HCT116 (cell line): ENCODE data around the gene TAAR8. TPM values are rescaled to one million over a fixed set of nuclear protein-coding genes. Genes with fewer than 3 reads are reported as not detected.

Experiments used
- ATAC-seq: fragments of 200-7000 bp; cut with Tn5 transposase; 2 replicates; pipeline ENCODE4 v1.9.1; 2020; ENCODE audit warnings: mild to moderate bottlenecking, moderate library complexity
- BruUV-seq: library from RNA; stranded (reverse); fragments of 400-500 nt; replicated peaks from 2 replicates; lab custom pipeline; 2021; lab: Mats Ljungman, UMichigan
- CTCF ChIA-PET: fragments of 300-600 bp; sonication (Branson Sonifier 250); formaldehyde crosslinking; loops from one replicate; lab custom pipeline; 2021; ENCODE audit warnings: antibody characterized with exemption; lab: Charles Lee
- POLR2A ChIA-PET: fragments of 300-600, 350-600 bp; sonication (Branson Sonifier 250); formaldehyde crosslinking; loops from one replicate; lab custom pipeline; 2021; ENCODE audit warnings: antibody characterized with exemption; lab: Charles Lee
- RAD21 ChIA-PET, 2 experiments: fragments of 300-600 bp; sonication (Branson Sonifier 250); formaldehyde crosslinking; loops; one replicate each; lab custom pipeline; 2023; ENCODE audit warnings: low total read pairs in 2 of 2; ENCODE audit not compliant: uncharacterized antibody in 2 of 2, unreplicated experiment in 2 of 2, low non-redundant PET in 1 of 2; lab: Charles Lee
- DNase-seq: peaks from one replicate; pipeline ENCODE4 v3.0.0-alpha.2; 2010; ENCODE audit warnings: low read depth, low spot score
- H2AFZ ChIP-seq: fragments of 200-600 bp; shearing (Covaris generic), sonication (generic); 2 replicates; pipeline ENCODE4 v1.6.1; 2017; ENCODE audit warnings: low read depth, mixed run types, mixed read lengths, antibody characterized with exemption, low read length; ENCODE audit not compliant: poor library complexity, severe bottlenecking
- H3K27ac ChIP-seq: 2 replicates; pipeline ENCODE4 v1.5.1; 2012; ENCODE audit warnings: low read depth, low read length
- H3K27me3 ChIP-seq: fragments of 200-600 bp; sonication (generic); 2 replicates; pipeline ENCODE4 v1.6.1; 2016; ENCODE audit warnings: mixed run types, low read length, mixed read lengths; ENCODE audit not compliant: insufficient read depth
- H3K36me3 ChIP-seq, 2 experiments: fragments of 200-500 bp in 1 of 2; fragments of 200-600 bp in 1 of 2; sonication (Bioruptor generic) in 1 of 2; sonication (generic) in 1 of 2; 2 replicates each; pipeline versions ENCODE4 v1.5.1 to v1.6.1; 2014 to 2016; ENCODE audit warnings: low read length in 2 of 2, inconsistent platforms in 1 of 2, mixed read lengths in 1 of 2, mixed run types in 1 of 2; ENCODE audit not compliant: insufficient read depth in 2 of 2, control insufficient read depth in 1 of 2
- H3K4me1 ChIP-seq, 2 experiments: fragments of 200-600 bp in 1 of 2; sonication (generic) in 1 of 2; 2 replicates each; pipeline versions ENCODE4 v1.5.1 to v1.6.1; 2012 to 2017; ENCODE audit warnings: low read length in 2 of 2, inconsistent platforms in 1 of 2, mild to moderate bottlenecking in 1 of 2, mixed read lengths in 1 of 2, mixed run types in 1 of 2, moderate library complexity in 1 of 2; ENCODE audit not compliant: insufficient read depth in 2 of 2, control insufficient read depth in 1 of 2
- H3K4me2 ChIP-seq: fragments of 200-600 bp; sonication (generic); 2 replicates; pipeline ENCODE4 v1.6.1; 2017; ENCODE audit warnings: mixed run types, low read length, mixed read lengths
- H3K4me3 ChIP-seq, 2 experiments: fragments of 200-600 bp in 1 of 2; sonication (generic) in 1 of 2; replicated peaks in 1 of 2; 2 replicates each; pipeline ENCODE4 v1.5.1; 2011 to 2016; ENCODE audit warnings: low read length in 2 of 2, control low read depth in 1 of 2, low read depth in 1 of 2, mild to moderate bottlenecking in 1 of 2, mixed read lengths in 1 of 2, mixed run types in 1 of 2
- H3K79me2 ChIP-seq: fragments of 200-600 bp; sonication (generic); 2 replicates; pipeline ENCODE4 v1.6.1; 2017; ENCODE audit warnings: mild to moderate bottlenecking, mixed run types, low read length, moderate library complexity, mixed read lengths; ENCODE audit not compliant: insufficient read depth
- H3K9ac ChIP-seq: fragments of 200-600 bp; sonication (generic); 2 replicates; pipeline ENCODE4 v1.6.1; 2016; ENCODE audit warnings: low read length, mixed read lengths
- H3K9me2 ChIP-seq: fragments of 200-600 bp; sonication (generic), shearing (Covaris generic); 2 replicates; pipeline ENCODE4 v1.6.1; 2017; ENCODE audit warnings: mixed run types, mild to moderate bottlenecking, moderate library complexity; ENCODE audit not compliant: insufficient read depth
- H3K9me3 ChIP-seq, 2 experiments: fragments of 200-500 bp in 1 of 2; fragments of 200-600 bp in 1 of 2; sonication (Bioruptor generic) in 1 of 2; sonication (generic) in 1 of 2; 2 replicates each; pipeline ENCODE4 v1.6.1; 2014 to 2017; ENCODE audit warnings: low read length in 2 of 2, mixed read lengths in 2 of 2, inconsistent platforms in 1 of 2, low read depth in 1 of 2, mild to moderate bottlenecking in 1 of 2, mixed run types in 1 of 2, moderate library complexity in 1 of 2; ENCODE audit not compliant: control insufficient read depth in 1 of 2, insufficient read depth in 1 of 2
- H4K20me1 ChIP-seq: fragments of 200-600 bp; sonication (generic), shearing (Covaris generic); 2 replicates; pipeline ENCODE4 v1.6.1; 2017; ENCODE audit warnings: mixed run types, mild to moderate bottlenecking, moderate library complexity; ENCODE audit not compliant: insufficient read depth
- ELF1 ChIP-seq: IDR thresholded peaks from 2 replicates; pipeline ENCODE4 v1.6.1; 2012; ENCODE audit warnings: low read depth, borderline replicate concordance
- EZH2phosphoT487 ChIP-seq: fragments of 200-600 bp; IDR thresholded peaks from 2 replicates; pipeline ENCODE4 v1.6.1; 2018; ENCODE audit warnings: antibody characterized with exemption, borderline replicate concordance
- FOSL1 ChIP-seq: IDR thresholded peaks from 2 replicates; pipeline ENCODE4 v1.6.1; 2012; ENCODE audit warnings: low read depth
- MAX ChIP-seq: IDR thresholded peaks from 2 replicates; pipeline ENCODE4 v1.6.1; 2012
- POLR2A ChIP-seq: IDR thresholded peaks from 2 replicates; pipeline ENCODE4 v1.7.0; 2011; ENCODE audit warnings: borderline replicate concordance; ENCODE audit not compliant: insufficient read depth, insufficient read length; ENCODE audit errors: extremely low read depth
- POLR2AphosphoS5 ChIP-seq: IDR thresholded peaks from 2 replicates; pipeline ENCODE4 v1.6.1; 2011; ENCODE audit warnings: mild to moderate bottlenecking, low read depth, low read length, moderate library complexity
- SIN3A ChIP-seq: IDR thresholded peaks from 2 replicates; pipeline ENCODE4 v1.6.1; 2012; ENCODE audit warnings: low read depth
- SP1 ChIP-seq: IDR thresholded peaks from 2 replicates; pipeline ENCODE4 v1.6.1; 2012; ENCODE audit warnings: low read depth
- ZBTB33 ChIP-seq: IDR thresholded peaks from 2 replicates; pipeline ENCODE4 v1.6.1; 2011; ENCODE audit warnings: mild to moderate bottlenecking, low read length, moderate library complexity; ENCODE audit not compliant: insufficient replicate concordance; ENCODE audit errors: extremely low read depth
- ZFX ChIP-seq: fragments of 450-650 bp; IDR thresholded peaks from 2 replicates; pipeline ENCODE4 v1.6.1; 2017
- intact Hi-C: fragments of 100-400 bp; cut with micrococcal nuclease; formaldehyde crosslinking; loops from 2 replicates; pipeline ENCODE4 v1.10.0; 2022
- total RNA-seq: library from RNA; stranded (reverse); gene quantifications from one replicate; pipeline ENCODE4 v1.2.1, GENCODE V29; 2021; ENCODE audit not compliant: unreplicated experiment

Gene TAAR8
- total RNA-seq, 1 experiment from 2014 or later, result not detected

- TF ChIP-seq SIN3A (0 out of 2 replicates have a peak, but pooled peaks have one; percentile 25), FOSL1 (no peak), EZH2phosphoT487 (no peak), SP1 (peak; percentile 55), ZBTB33 (no peak), ZFX (peak; percentile 85), ELF1 (peak; percentile 47; the same call in 1 of the 2 replicates), MAX (peak; percentile 44; the same call in 1 of the 2 replicates), POLR2A (peak; percentile 66), POLR2AphosphoS5 (peak; percentile 88)
- H3K9me3 ChIP-seq, result no peaks in the 10 kb centered on the region
- peak; percentile 95 for ATAC-seq
- peaks cover 41% of the 10 kb centered on the region for H3K79me2 ChIP-seq
- intact Hi-C loops, result no loop called here
- peak within 1 kb of the TSS; percentile 50; the same call in 1 of the 2 replicates for H3K27ac ChIP-seq
- POLR2A ChIA-PET, result interaction anchor here (0.8 to 1.5 kb wide), 4 partner anchors 11 to 301 kb away, joined by 3 to 5 read pairs (median 3); partner anchors contain the start of gene RPS12
- DNase-seq, result peak; percentile 75
- H3K36me3 ChIP-seq, result no peaks in the 10 kb centered on the region
- H2AFZ ChIP-seq, result peak within 1 kb of the TSS; percentile 98
- peak within 1 kb of the TSS; percentile 46 to 79 for H3K4me3 ChIP-seq
- CTCF ChIA-PET, result interaction anchor here (0.9 to 1.7 kb wide), 7 partner anchors 17 to 588 kb away, joined by 3 to 7 read pairs (median 5); no protein-coding TSS in a partner anchor
- no peaks in the 10 kb centered on the region for H3K9me2 ChIP-seq
- peaks cover 6 to 18% of the 10 kb centered on the region in 2 experiments for H3K4me1 ChIP-seq
- peak within 1 kb of the TSS; percentile 72 for H3K9ac ChIP-seq
- RAD21 ChIA-PET, result interaction anchor here in 1 of 2 experiments (0.5 to 0.6 kb wide), 2 partner anchors 16 to 215 kb away, joined by 3 to 4 read pairs; no protein-coding TSS in a partner anchor
- no TSS peak for BruUV-seq
- no peaks in the 10 kb centered on the region for H3K27me3 ChIP-seq
- peak within 1 kb of the TSS; percentile 86 for H3K4me2 ChIP-seq
- H4K20me1 ChIP-seq, result no peaks in the 10 kb centered on the region
Observed at GRCh38 chr6:132512638-132513632, 39.5 kb upstream of the TAAR8 start, which contains the start of gene STX7. STX7 (minus strand) TSS chr6:132513116; CDS start chr6:132503530, 9,586 bp downstream.
